Mesenchymal stem cell (in vitro differentiated cells and primary cell): ENCODE results near the gene TRPV2.

ENCODE experiments used
- DNase-seq: peaks from one replicate; pipeline ENCODE4 v3.0.0-alpha.2; 2013
- H2AFZ ChIP-seq: one replicate; pipeline ENCODE4 v1.6.1; 2013; ENCODE audit warnings: low read depth, mild to moderate bottlenecking, control low read depth, inconsistent platforms, low read length, moderate library complexity
- H2AK5ac ChIP-seq: 2 replicates; pipeline ENCODE4 v1.6.1; 2013; ENCODE audit warnings: low read length, moderate library complexity, mild to moderate bottlenecking, inconsistent platforms; ENCODE audit not compliant: severe bottlenecking
- H2BK120ac ChIP-seq: one replicate; pipeline ENCODE4 v1.6.1; 2013; ENCODE audit warnings: low read depth, mild to moderate bottlenecking, inconsistent platforms, low read length, moderate library complexity
- H2BK12ac ChIP-seq, 2 experiments: one replicate each; pipeline ENCODE4 v1.6.1; 2013; ENCODE audit warnings: inconsistent platforms in 2 of 2, low read length in 2 of 2, mild to moderate bottlenecking in 2 of 2, moderate library complexity in 2 of 2, control low read depth in 1 of 2
- H2BK15ac ChIP-seq: one replicate; pipeline ENCODE4 v1.6.1; 2013; ENCODE audit warnings: mild to moderate bottlenecking, low read depth, inconsistent platforms; ENCODE audit not compliant: poor library complexity, severe bottlenecking
- H2BK5ac ChIP-seq: 2 replicates; pipeline ENCODE4 v1.6.1; 2013; ENCODE audit warnings: low read depth, mild to moderate bottlenecking, low read length, control low read depth, inconsistent platforms; ENCODE audit not compliant: poor library complexity, severe bottlenecking
- H3K14ac ChIP-seq, 2 experiments: one replicate each; pipeline ENCODE4 v1.6.1; 2013; ENCODE audit warnings: inconsistent platforms in 2 of 2, low read length in 2 of 2, control low read depth in 1 of 2, mild to moderate bottlenecking in 1 of 2, moderate library complexity in 1 of 2
- H3K18ac ChIP-seq, 2 experiments: one replicate each; pipeline ENCODE4 v1.6.1; 2013; ENCODE audit warnings: inconsistent platforms in 2 of 2, low read length in 2 of 2, control low read depth in 1 of 2, low read depth in 1 of 2, mild to moderate bottlenecking in 1 of 2
- H3K23ac ChIP-seq, 2 experiments: one replicate each; pipeline ENCODE4 v1.6.1; 2013; ENCODE audit warnings: inconsistent platforms in 2 of 2, low read length in 2 of 2, mild to moderate bottlenecking in 2 of 2, moderate library complexity in 2 of 2, control low read depth in 1 of 2
- H3K27ac ChIP-seq: 2 replicates; pipeline ENCODE4 v1.5.1; 2013; ENCODE audit warnings: mild to moderate bottlenecking, moderate library complexity, low read length, control low read depth, inconsistent platforms; ENCODE audit not compliant: poor library complexity, severe bottlenecking
- H3K27me3 ChIP-seq, 2 experiments: 2 replicates each; pipeline versions ENCODE4 v1.6.1 to v1.7.0; 2013; ENCODE audit warnings: low read length in 2 of 2, mild to moderate bottlenecking in 2 of 2, moderate library complexity in 2 of 2, control low read depth in 1 of 2, inconsistent platforms in 1 of 2; ENCODE audit not compliant: control insufficient read depth in 1 of 2, insufficient read depth in 1 of 2
- H3K36me3 ChIP-seq, 2 experiments: 2 replicates each; pipeline versions ENCODE4 v1.6.1 to v1.7.0; 2013; ENCODE audit warnings: low read length in 2 of 2, control low read depth in 1 of 2, inconsistent platforms in 1 of 2, low read depth in 1 of 2, mild to moderate bottlenecking in 1 of 2; ENCODE audit not compliant: insufficient read depth in 2 of 2, control insufficient read depth in 1 of 2
- H3K4ac ChIP-seq, 2 experiments: one replicate each; pipeline ENCODE4 v1.6.1; 2013; ENCODE audit warnings: inconsistent platforms in 2 of 2, low read length in 2 of 2, mild to moderate bottlenecking in 2 of 2, moderate library complexity in 2 of 2, control low read depth in 1 of 2, low read depth in 1 of 2
- H3K4me1 ChIP-seq: 2 replicates; pipeline ENCODE4 v1.6.1; 2013; ENCODE audit warnings: low read depth, low read length, control low read depth; ENCODE audit not compliant: control insufficient read depth, insufficient read depth
- H3K4me2 ChIP-seq: 2 replicates; pipeline ENCODE4 v1.6.1; 2013; ENCODE audit warnings: low read length, mild to moderate bottlenecking, inconsistent platforms; ENCODE audit not compliant: poor library complexity, severe bottlenecking
- H3K4me3 ChIP-seq, 2 experiments: 2 replicates each; pipeline versions ENCODE4 v1.5.1 to v1.7.0; 2013; ENCODE audit warnings: low read length in 2 of 2, mild to moderate bottlenecking in 2 of 2, control low read depth in 1 of 2, low read depth in 1 of 2; ENCODE audit not compliant: insufficient read depth in 1 of 2
- H3K79me1 ChIP-seq: replicated peaks from 2 replicates; pipeline ENCODE4 v1.6.1; 2013; ENCODE audit warnings: mild to moderate bottlenecking, control low read depth, low read length, inconsistent platforms; ENCODE audit not compliant: poor library complexity, severe bottlenecking
- H3K9ac ChIP-seq: 2 replicates; pipeline ENCODE4 v1.7.0; 2013; ENCODE audit warnings: mild to moderate bottlenecking, low read length, moderate library complexity
- H3K9me3 ChIP-seq: 2 replicates; pipeline ENCODE4 v1.7.0; 2013; ENCODE audit warnings: mild to moderate bottlenecking, low read length; ENCODE audit not compliant: control insufficient read depth
- H4K8ac ChIP-seq: one replicate; pipeline ENCODE4 v1.6.1; 2013; ENCODE audit warnings: inconsistent platforms, mild to moderate bottlenecking, low read length, moderate library complexity
- H4K91ac ChIP-seq: one replicate; pipeline ENCODE4 v1.6.1; 2013; ENCODE audit warnings: mild to moderate bottlenecking, low read length, inconsistent platforms
- WGBS: methylation state at CpG from one replicate; pipeline ENCODE4 v1.1.7; 2013; ENCODE audit warnings: mixed read lengths; 5-methylcytosine and 5-hydroxymethylcytosine counted together

Gene TRPV2

GRCh38 chr17:16453493-16453851, 38.1 kb downstream of the TRPV2 start:
- no peak overlapping the region for H3K4ac ChIP-seq
- peak overlapping the region; percentile 55 for H2AK5ac ChIP-seq
- no peaks in the 10 kb centered on the region for H3K79me1 ChIP-seq
- no peak for DNase-seq
- H2BK15ac ChIP-seq: no peak overlapping the region
- no peaks in the 10 kb centered on the region for H3K27me3 ChIP-seq
- H3K27ac ChIP-seq: no peak overlapping the region
- peaks cover 6% of the 10 kb centered on the region for H3K4me1 ChIP-seq
- no peak overlapping the region for H3K18ac ChIP-seq
- no peak overlapping the region for H2BK120ac ChIP-seq
- no peak overlapping the region for H2BK5ac ChIP-seq
- no peak overlapping the region for H3K4me2 ChIP-seq
- H2AFZ ChIP-seq: no peak overlapping the region
- WGBS: 86% methylated on average over 4 of the region's 4 CpGs
- no peaks in the 10 kb centered on the region for H3K9me3 ChIP-seq
- H4K91ac ChIP-seq: no peak overlapping the region
- H3K23ac ChIP-seq: no peak overlapping the region
- H3K9ac ChIP-seq: peak overlapping the region; percentile 10
- H4K8ac ChIP-seq: no peak overlapping the region
- peaks cover 6 to 16% of the 10 kb centered on the region in 2 experiments for H3K36me3 ChIP-seq
- H3K14ac ChIP-seq: no peak overlapping the region
- H2BK12ac ChIP-seq: no peak overlapping the region
- H3K4me3 ChIP-seq: no peak overlapping the region

DNA sequence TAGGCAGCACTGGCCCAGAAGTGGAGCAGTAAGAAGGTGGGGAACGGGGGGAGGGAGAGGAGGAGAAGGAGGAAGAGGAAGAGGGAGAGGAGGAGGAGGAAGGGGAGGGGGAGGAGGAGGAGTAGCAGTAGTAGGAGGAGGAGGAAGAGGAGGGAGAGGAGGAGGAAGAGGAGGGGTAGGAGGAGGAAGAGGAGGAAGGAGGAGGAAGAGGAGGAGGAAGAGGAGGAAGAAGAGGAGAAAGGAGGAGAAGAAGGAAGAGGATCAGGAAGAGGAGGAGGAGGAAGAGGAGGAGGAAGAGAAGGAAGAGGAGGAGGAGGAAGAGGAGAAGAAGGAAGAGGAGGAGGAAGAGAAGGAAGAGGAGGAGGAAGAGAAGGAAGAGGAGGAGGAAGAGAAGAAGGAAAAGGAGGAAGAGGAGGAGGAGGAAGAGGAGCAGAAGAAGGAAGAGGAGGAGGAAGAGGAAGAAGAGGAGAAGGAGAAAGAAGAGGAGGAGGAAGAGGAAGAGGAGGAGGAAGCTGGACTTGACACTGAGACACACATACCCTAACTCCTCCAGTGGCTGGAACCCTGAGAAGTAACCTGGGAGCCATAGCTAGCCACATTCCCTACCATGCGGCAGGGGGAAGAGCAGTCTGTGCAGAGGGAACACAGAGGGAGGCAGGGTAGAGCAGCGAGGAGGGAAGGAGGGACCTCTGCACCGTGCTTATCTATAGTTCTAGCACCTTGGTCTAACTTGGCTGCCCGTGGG, 40.8 kb downstream of the TRPV2 start:
- Histone ChIP-seq H3K79me1 (no peaks in the 10 kb centered on the region), H2BK5ac (no peak overlapping the region), H3K9ac (no peak overlapping the region), H3K4ac (no peak overlapping the region), H3K36me3 (peaks cover 0 to 5% of the 10 kb centered on the region in 2 experiments), H4K91ac (no peak overlapping the region), H3K9me3 (no peaks in the 10 kb centered on the region), H3K4me1 (peaks cover 6% of the 10 kb centered on the region), H3K23ac (no peak overlapping the region), H3K4me2 (no peak overlapping the region), H3K18ac (no peak overlapping the region), H2BK12ac (no peak overlapping the region), H4K8ac (no peak overlapping the region), H3K4me3 (no peak overlapping the region), H3K27me3 (no peaks in the 10 kb centered on the region), H2AFZ (no peak overlapping the region), H2BK15ac (no peak overlapping the region), H2AK5ac (no peak overlapping the region), H2BK120ac (no peak overlapping the region), H3K27ac (no peak overlapping the region), H3K14ac (no peak overlapping the region)
- DNase-seq: no peak
- WGBS: 77% methylated on average over 5 of the region's 5 CpGs

DNA sequence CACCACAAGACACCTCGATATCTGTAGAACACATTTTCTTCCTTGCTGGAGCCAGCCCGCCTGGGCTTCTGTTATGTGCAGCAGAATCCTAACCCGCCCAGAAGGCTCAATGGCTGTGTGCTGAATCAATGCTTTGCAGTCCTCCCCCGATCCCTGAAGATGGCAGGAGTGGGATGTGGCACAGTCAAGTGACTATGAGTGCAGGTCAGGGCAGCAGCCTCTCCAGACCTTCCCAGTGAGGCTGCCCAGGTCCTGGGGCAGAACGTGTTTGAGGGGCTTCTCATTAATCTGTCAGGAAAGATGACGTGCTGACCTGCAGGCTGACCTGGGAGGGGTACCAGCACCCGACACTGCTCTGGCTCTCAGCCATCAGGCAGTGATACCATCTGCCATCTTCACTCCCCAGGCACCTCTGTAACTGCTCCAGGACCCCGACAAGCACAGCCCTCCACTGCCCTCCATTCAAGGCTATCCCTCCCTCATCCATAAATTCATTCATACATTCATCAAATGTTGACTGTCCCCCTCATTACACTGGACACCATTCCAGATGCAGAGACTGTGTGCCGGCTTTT, 41.5 kb downstream of the TRPV2 start:
- Histone ChIP-seq H3K4me2 (no peak overlapping the region), H2BK12ac (no peak overlapping the region), H3K4me1 (peaks cover 6% of the 10 kb centered on the region), H2BK120ac (no peak overlapping the region), H4K8ac (no peak overlapping the region), H2AFZ (no peak overlapping the region), H3K9me3 (no peaks in the 10 kb centered on the region), H2BK5ac (no peak overlapping the region), H2AK5ac (no peak overlapping the region), H3K23ac (no peak overlapping the region), H3K14ac (no peak overlapping the region), H3K4ac (no peak overlapping the region), H3K36me3 (peaks cover 0 to 7% of the 10 kb centered on the region in 2 experiments), H3K27me3 (no peaks in the 10 kb centered on the region), H3K79me1 (no peaks in the 10 kb centered on the region), H3K27ac (no peak overlapping the region), H3K18ac (no peak overlapping the region), H2BK15ac (no peak overlapping the region), H3K9ac (no peak overlapping the region), H4K91ac (peak overlapping the region; percentile 37), H3K4me3 (no peak overlapping the region)
- 85% methylated on average over 9 of the region's 9 CpGs for WGBS
- DNase-seq: no peak

GRCh38 chr17:16459271-16459670, 43.9 kb downstream of the TRPV2 start:
- no peaks in the 10 kb centered on the region for H3K27me3 ChIP-seq
- 82% methylated on average over 11 of the region's 11 CpGs for WGBS

More at GRCh38 chr17:16459271-16459670, 43.9 kb downstream of the TRPV2 start:
- no peaks in the 10 kb centered on the region for H3K9me3 ChIP-seq
- no peak overlapping the region for H3K23ac ChIP-seq
- H2AFZ ChIP-seq: no peak overlapping the region
- H3K18ac ChIP-seq: no peak overlapping the region
- H4K8ac ChIP-seq: no peak overlapping the region
- H2BK12ac ChIP-seq: no peak overlapping the region
- no peak overlapping the region for H3K4ac ChIP-seq
- H3K4me3 ChIP-seq: no peak overlapping the region
- peaks cover 0 to 14% of the 10 kb centered on the region in 2 experiments for H3K36me3 ChIP-seq
- H4K91ac ChIP-seq: no peak overlapping the region
- H2AK5ac ChIP-seq: no peak overlapping the region
- H3K14ac ChIP-seq: no peak overlapping the region
- H2BK120ac ChIP-seq: no peak overlapping the region
- no peak overlapping the region for H3K9ac ChIP-seq
- H2BK15ac ChIP-seq: no peak overlapping the region
- H3K27ac ChIP-seq: no peak overlapping the region
- H3K79me1 ChIP-seq: no peaks in the 10 kb centered on the region
- no peak overlapping the region for H2BK5ac ChIP-seq
- H3K4me2 ChIP-seq: no peak overlapping the region
- DNase-seq: no peak
- peaks cover 6% of the 10 kb centered on the region for H3K4me1 ChIP-seq
